ENCODE measurements around the gene VPS13A. TPM values are rescaled to one million over a fixed set of nuclear protein-coding genes. Genes with fewer than 3 reads are reported as not detected.

VPS13A gene
- total RNA-seq, 4 donors from 2014 or later = 24.6 to 31.0 (median 27.6) TPM

DNA sequence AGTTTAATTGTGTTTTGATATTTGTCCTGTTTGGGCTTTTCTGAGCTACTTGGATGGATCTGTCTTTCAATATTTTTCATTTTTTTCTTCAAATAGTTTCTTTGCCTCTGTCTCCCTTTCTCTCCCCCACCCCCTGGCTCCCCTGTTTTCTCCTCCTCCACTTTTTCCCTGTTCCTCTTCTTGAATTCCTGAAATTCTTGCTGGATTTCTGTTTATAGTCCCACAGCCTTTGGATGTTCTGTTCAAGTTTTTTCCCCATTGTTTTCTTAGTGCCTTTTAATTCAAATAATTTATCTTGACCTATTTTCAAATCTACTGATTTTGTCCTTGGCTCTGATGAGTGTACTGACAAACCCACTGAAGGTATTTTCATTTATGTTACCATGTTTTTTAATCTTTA is 113.0 kb downstream of the VPS13A start:
- Histone ChIP-seq H3K9me3 (peaks cover 0 to 16% (median 4%) of the 10 kb centered on the region in 4 donors), H3K36me3 (peaks cover 0 to 27% (median 0%) of the 10 kb centered on the region in 3 donors), H3K27me3 (no peaks in the 10 kb centered on the region), H3K4me1 (no peaks in the 10 kb centered on the region), H3K27ac (no peak overlapping the region), H3K4me3 (no peak overlapping the region)
- TF ChIP-seq CTCF (IDR thresholded peaks at IDR 0.05) = no peak
- no peak for TF ChIP-seq EP300 (IDR thresholded peaks at IDR 0.05)
- TF ChIP-seq POLR2A (IDR thresholded peaks at IDR 0.05) = no peak
- no peak for DNase-seq (ENCODE audit: low spot score in 2 of 2)

- no peaks in the 10 kb centered on the region for H3K4me1 ChIP-seq
- no peak overlapping the region for H3K27ac ChIP-seq
- peaks cover 0 to 16% (median 4%) of the 10 kb centered on the region in 4 donors for H3K9me3 ChIP-seq
- TF ChIP-seq CTCF (IDR thresholded peaks at IDR 0.05) = no peak
- no peak for TF ChIP-seq EP300 (IDR thresholded peaks at IDR 0.05)
- TF ChIP-seq POLR2A (IDR thresholded peaks at IDR 0.05) = no peak
- DNase-seq (ENCODE audit: low spot score in 2 of 2) = no peak
- WGBS, 2 donors = 60 to 65% methylated on average over 1 of the region's 1 CpG
- H3K27me3 ChIP-seq = no peaks in the 10 kb centered on the region
- no peak overlapping the region for H3K4me3 ChIP-seq
- peaks cover 0 to 24% (median 0%) of the 10 kb centered on the region in 3 donors for H3K36me3 ChIP-seq
Observed at GRCh38 chr9:77291714-77292113, 114.4 kb downstream of the VPS13A start.

- 92 to 96% methylated on average over 6 of the region's 6 CpGs for WGBS, 2 donors
- Histone ChIP-seq H3K9me3 (peaks cover 0 to 7% (median 0%) of the 10 kb centered on the region in 4 donors), H3K4me3 (no peak overlapping the region), H3K4me1 (no peaks in the 10 kb centered on the region), H3K27me3 (no peaks in the 10 kb centered on the region), H3K36me3 (peaks cover 0 to 19% (median 0%) of the 10 kb centered on the region in 3 donors), H3K27ac (no peak overlapping the region)
- TF ChIP-seq EP300 (IDR thresholded peaks at IDR 0.05) (no peak), POLR2A (IDR thresholded peaks at IDR 0.05) (no peak), CTCF (IDR thresholded peaks at IDR 0.05) (no peak)
- DNase-seq (ENCODE audit: low spot score in 2 of 2) = no peak
Observed at GRCh38 chr9:77293949-77294348, 116.6 kb downstream of the VPS13A start.

DNA sequence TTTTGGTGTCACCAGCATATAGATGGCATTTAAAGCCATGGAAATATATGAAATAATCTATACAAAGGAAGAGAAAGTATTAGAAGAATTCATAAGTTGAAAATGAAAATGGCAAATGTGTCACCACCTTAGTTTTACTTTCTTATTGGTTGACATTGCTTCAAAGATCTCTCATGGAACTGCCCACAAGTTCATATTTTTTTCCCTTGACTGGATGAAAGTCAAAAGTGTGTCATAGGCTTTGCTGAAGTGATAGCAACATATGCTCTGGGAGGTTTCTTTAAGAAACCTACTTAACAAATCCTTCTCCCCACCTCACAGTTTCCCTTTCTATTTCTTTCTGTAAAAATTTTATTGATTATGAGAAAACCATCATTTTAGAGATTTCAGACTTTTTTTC is 127.2 kb downstream of the VPS13A start:
- Histone ChIP-seq H3K4me1 (no peaks in the 10 kb centered on the region), H3K4me3 (no peak overlapping the region), H3K9me3 (no peaks in the 10 kb centered on the region), H3K36me3 (peaks cover 0 to 9% (median 0%) of the 10 kb centered on the region in 3 donors), H3K27me3 (no peaks in the 10 kb centered on the region), H3K27ac (no peak overlapping the region)
- no peak for TF ChIP-seq CTCF (IDR thresholded peaks at IDR 0.05)
- no peak for TF ChIP-seq EP300 (IDR thresholded peaks at IDR 0.05)
- TF ChIP-seq POLR2A (IDR thresholded peaks at IDR 0.05) = no peak
- no peak for DNase-seq (ENCODE audit: low spot score in 2 of 2)

GRCh38 chr9:77305622-77306400 is 128.5 kb downstream of the VPS13A start:
- H3K36me3 ChIP-seq = peaks cover 0 to 10% (median 0%) of the 10 kb centered on the region in 3 donors
- no peaks in the 10 kb centered on the region for H3K27me3 ChIP-seq
- no peak for TF ChIP-seq EP300 (IDR thresholded peaks at IDR 0.05)
- TF ChIP-seq CTCF (IDR thresholded peaks at IDR 0.05) = no peak
- TF ChIP-seq POLR2A (IDR thresholded peaks at IDR 0.05) = no peak
- no peaks in the 10 kb centered on the region for H3K4me1 ChIP-seq
- WGBS, 2 donors = 77 to 84% methylated on average over 1 of the region's 1 CpG
- no peak overlapping the region for H3K4me3 ChIP-seq
- no peak for DNase-seq (ENCODE audit: low spot score in 2 of 2)
- no peak overlapping the region for H3K27ac ChIP-seq
- H3K9me3 ChIP-seq = no peaks in the 10 kb centered on the region

Measured in tibial nerve (tissue), 4 donors.